Astrocyte of the cerebellum (primary cell): ENCODE data around the gene CYSTM1.

ENCODE experiments used
- DNase-seq: peaks from one replicate; pipeline ENCODE4 v3.0.0-alpha.2; 2011; ENCODE audit warnings: low read depth
- H3K4me3 ChIP-seq: 2 replicates; pipeline ENCODE4 v1.5.1; 2011; ENCODE audit warnings: mild to moderate bottlenecking, low read depth, low read length, moderate library complexity
- in situ Hi-C: cut with HindIII; loops from 2 replicates; pipeline ENCODE4 v1.10.0; 2017; ENCODE audit warnings: low sequenced_read_pairs
- TF ChIP-seq, protein P1 (sequence below): IDR thresholded peaks from 2 replicates; pipeline ENCODE4 v1.5.1; 2012; ENCODE audit warnings: low read length, low read depth, moderate library complexity, mild to moderate bottlenecking; ENCODE audit errors: missing control alignments

The CYSTM1 gene

DNA sequence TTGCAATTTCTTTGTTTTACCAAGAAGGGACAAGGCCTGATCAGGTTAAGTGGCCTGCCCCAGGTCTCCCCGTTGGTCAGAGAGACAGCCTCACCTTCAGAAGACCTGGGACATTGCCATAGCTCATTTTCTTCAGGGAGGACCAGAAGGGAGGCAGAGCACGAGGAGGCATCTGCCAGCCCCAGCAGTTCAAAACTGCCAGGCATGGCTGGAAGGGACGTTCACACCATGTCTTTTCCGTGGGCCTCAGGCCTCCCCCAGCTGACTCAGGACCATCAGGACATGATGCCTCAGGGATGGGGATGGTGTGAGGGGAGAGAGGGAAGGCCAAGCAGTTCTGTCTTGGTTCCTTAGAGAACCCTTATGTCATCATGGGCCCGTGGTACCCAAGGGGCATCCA, 32.7 kb upstream of the CYSTM1 start:
- in situ Hi-C loops: no loop called here
- no peak overlapping the region for H3K4me3 ChIP-seq
- DNase-seq: no peak
- TF ChIP-seq, protein P1, sequence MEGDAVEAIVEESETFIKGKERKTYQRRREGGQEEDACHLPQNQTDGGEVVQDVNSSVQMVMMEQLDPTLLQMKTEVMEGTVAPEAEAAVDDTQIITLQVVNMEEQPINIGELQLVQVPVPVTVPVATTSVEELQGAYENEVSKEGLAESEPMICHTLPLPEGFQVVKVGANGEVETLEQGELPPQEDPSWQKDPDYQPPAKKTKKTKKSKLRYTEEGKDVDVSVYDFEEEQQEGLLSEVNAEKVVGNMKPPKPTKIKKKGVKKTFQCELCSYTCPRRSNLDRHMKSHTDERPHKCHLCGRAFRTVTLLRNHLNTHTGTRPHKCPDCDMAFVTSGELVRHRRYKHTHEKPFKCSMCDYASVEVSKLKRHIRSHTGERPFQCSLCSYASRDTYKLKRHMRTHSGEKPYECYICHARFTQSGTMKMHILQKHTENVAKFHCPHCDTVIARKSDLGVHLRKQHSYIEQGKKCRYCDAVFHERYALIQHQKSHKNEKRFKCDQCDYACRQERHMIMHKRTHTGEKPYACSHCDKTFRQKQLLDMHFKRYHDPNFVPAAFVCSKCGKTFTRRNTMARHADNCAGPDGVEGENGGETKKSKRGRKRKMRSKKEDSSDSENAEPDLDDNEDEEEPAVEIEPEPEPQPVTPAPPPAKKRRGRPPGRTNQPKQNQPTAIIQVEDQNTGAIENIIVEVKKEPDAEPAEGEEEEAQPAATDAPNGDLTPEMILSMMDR: no peak

DNA sequence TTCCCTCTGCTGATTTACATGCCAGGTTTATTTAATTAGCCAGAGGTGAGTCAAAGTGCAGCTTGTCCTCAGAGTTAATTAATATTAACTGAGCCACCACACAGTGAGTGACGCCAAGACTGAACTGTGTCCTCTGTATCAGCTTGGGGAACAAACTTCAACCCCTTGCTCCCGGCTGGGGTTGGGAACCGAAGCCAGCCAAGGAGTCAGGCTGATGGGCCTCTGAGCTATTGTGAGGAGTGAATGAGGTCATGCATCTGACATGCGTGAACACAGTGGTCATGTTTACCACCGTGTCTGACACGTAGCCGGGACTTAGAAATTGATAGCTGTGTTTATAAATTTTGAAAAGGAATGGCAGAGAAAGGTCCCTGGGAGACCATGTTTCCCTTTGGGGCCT, 32.1 kb upstream of the CYSTM1 start:
- in situ Hi-C loops: no loop called here
- TF ChIP-seq, protein P1: no peak
- H3K4me3 ChIP-seq: no peak overlapping the region
- no peak for DNase-seq

DNA sequence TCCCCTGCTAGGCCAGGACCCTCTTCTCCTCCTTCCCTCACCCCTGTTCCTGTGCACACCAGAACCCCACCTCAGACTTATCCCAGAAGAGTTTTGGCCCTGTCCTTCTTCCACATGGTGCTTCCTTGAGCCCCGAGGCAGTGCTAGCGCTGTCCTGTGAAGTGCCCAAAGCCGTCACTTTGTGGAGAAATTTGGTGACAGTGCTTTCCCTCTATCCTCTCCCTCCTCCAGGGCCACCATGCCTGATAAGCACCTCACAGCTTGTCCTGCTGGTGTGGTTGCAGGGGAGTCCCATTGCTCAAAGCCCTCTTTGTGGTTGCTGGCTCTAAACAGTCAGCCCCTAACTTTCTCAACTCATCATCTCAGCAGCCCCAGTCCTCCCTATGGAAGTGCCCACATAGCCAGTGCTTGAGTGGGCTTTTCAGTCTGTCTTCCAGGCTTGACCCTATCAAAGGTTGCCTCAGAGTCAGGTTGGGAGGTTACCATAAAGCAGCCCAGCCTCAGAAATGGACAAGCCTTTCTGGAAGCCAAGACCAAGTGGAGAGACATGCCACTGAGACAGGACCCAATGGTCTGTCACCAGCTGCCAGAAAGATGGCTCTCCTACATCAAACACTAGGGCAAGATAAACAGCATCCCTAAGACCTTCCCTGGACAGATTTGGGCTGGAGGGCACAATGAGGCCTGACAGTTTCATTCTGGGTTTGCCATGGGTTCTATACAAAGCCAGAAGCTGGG, 31.3 kb upstream of the CYSTM1 start:
- in situ Hi-C loops: no loop called here
- DNase-seq: no peak
- H3K4me3 ChIP-seq: no peak overlapping the region

DNA sequence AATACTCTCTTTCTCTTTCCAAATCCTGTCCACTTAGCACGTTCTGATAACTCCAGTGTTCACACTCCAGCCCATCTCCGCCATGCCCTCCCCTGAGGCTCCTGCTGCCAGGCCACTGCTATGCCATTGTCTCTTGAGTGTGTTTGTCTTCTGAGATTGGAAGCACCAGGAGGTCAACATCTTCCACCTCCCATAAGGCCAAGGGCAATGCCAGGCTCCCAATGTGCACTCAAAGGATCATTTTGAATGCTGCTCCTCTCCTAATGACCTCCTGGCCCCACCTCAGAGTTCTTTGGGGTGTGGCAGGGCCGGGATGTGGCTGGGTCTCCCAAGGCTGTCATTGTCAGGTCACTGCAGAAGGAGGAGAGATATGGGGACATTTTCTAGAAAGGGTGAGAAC, 29.7 kb upstream of the CYSTM1 start:
- no peak for DNase-seq
- no peak overlapping the region for H3K4me3 ChIP-seq
- in situ Hi-C loops: no loop called here
- TF ChIP-seq, protein P1: no peak

More for the DNA sequence above, 31.3 kb upstream of the CYSTM1 start:
- TF ChIP-seq, protein P1: no peak

DNA sequence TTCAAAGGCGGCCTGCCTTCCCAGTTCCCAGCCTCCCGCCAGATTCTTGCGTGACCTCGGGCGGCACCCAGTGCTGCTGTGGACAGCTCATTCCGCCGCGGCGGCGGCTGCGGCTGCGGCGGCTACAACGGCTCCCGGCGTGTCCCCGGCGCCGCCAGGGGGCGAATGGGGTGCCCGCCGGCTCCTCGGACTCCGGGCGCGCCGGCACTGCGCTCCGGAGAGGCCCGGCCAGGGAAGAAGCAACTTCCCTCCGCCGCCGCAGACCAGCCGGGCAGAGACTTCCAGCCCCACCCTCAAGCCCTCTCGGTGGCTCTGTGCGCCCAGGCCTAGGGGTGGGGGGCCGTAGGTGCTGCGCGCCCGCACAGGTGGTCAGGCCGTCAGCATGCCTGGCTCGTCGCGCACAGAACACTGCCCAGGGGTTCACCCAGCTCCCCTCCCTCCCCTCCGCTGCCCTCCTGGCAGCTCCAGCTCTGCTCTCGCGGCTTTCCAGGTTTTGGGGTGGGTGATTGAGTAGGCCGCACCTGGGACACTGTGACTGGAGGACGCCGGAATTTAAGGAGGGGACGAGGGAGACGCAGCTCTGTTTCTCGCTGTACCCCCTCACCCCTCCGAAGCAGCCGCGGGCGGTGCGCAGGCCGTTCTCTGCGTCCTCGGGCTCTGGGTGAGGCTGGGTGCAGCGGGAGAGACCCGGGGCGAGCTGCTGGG, 29.0 kb upstream of the CYSTM1 start:
- DNase-seq: no peak
- H3K4me3 ChIP-seq: peak overlapping the region; percentile 32
- in situ Hi-C loops: no loop called here
- TF ChIP-seq, protein P1: peak; percentile 53

DNA sequence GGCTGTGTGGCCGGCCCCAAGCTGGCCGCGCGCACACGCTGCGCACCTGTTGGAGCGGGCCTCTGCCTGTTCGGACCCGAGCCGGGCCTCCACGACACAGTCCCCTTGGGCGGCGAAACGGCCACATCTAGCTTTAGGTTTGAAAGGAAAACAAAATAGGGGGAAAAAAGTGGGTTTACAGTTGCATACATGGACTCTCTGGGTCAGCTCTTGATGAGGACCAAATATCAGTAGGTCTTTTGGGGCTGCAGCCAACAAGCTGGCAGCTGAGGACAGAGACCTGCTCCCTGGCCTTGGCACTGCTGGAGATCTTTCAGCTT, 28.5 kb upstream of the CYSTM1 start:
- peak overlapping the region; percentile 32 for H3K4me3 ChIP-seq
- in situ Hi-C loops: no loop called here
- DNase-seq: no peak
- TF ChIP-seq, protein P1: no peak
